IMR-90 (cell line): ENCODE data around the gene CACYBP. TPM values are rescaled to one million over a fixed set of nuclear protein-coding genes. Genes with fewer than 3 reads are reported as not detected.

ENCODE experiments used
- ATAC-seq: fragments of 200-7000 bp; cut with Tn5 transposase; 2 replicates; pipeline ENCODE4 v1.9.1; 2020; ENCODE audit warnings: low read depth, mild to moderate bottlenecking, moderate library complexity
- BruUV-seq: library from RNA; stranded (reverse); fragments of 400-500 nt; replicated peaks from 2 replicates; lab custom pipeline; 2021; lab: Mats Ljungman, UMichigan
- CTCF ChIA-PET: fragments of 300-600 bp; formaldehyde crosslinking; extraction: SDS; loops from one replicate; lab custom pipeline; 2021; ENCODE audit warnings: antibody characterized with exemption; lab: Yijun Ruan, JAX
- POLR2A ChIA-PET: fragments of 300-600 bp; sonication (Branson Sonifier 250); formaldehyde crosslinking; loops from one replicate; lab custom pipeline; 2022; ENCODE audit warnings: antibody characterized with exemption; ENCODE audit not compliant: unreplicated experiment; lab: Charles Lee
- DNase-seq: peaks from one replicate; pipeline ENCODE4 v3.0.0; 2013
- H2AFZ ChIP-seq: replicated peaks from 2 replicates; pipeline ENCODE3; 2013; ENCODE audit warnings: low read length, mild to moderate bottlenecking; ENCODE audit not compliant: poor library complexity
- H2AK5ac ChIP-seq: 2 replicates; pipeline ENCODE4 v1.6.1; 2013; ENCODE audit warnings: low read depth, low read length, inconsistent platforms
- H2AK9ac ChIP-seq: replicated peaks from 2 replicates; pipeline ENCODE3; 2013; ENCODE audit warnings: mild to moderate bottlenecking, low read depth, low read length, moderate library complexity; ENCODE audit not compliant: poor library complexity
- H2BK120ac ChIP-seq: 2 replicates; pipeline ENCODE4 v1.6.1; 2013; ENCODE audit warnings: low read depth, low read length, inconsistent platforms
- H2BK15ac ChIP-seq: 3 replicates; pipeline ENCODE4 v1.6.1; 2013; ENCODE audit warnings: low read depth, low read length, inconsistent platforms
- H2BK20ac ChIP-seq: 2 replicates; pipeline ENCODE4 v1.6.1; 2013; ENCODE audit warnings: low read depth, mild to moderate bottlenecking, inconsistent platforms, low read length, moderate library complexity
- H2BK5ac ChIP-seq: 2 replicates; pipeline ENCODE4 v1.6.1; 2013; ENCODE audit warnings: mild to moderate bottlenecking, low read depth, low read length, inconsistent platforms; ENCODE audit not compliant: poor library complexity, severe bottlenecking
- H3K14ac ChIP-seq: replicated peaks from 2 replicates; pipeline ENCODE4 v1.6.1; 2013; ENCODE audit warnings: low read depth, low read length, inconsistent platforms
- H3K18ac ChIP-seq: 2 replicates; pipeline ENCODE4 v1.6.1; 2013; ENCODE audit warnings: low read depth, low read length, control low read depth
- H3K23ac ChIP-seq: 2 replicates; pipeline ENCODE4 v1.6.1; 2013; ENCODE audit warnings: low read depth, low read length, inconsistent platforms
- H3K27ac ChIP-seq: 2 replicates; pipeline ENCODE4 v1.5.1; 2013; ENCODE audit warnings: mild to moderate bottlenecking, control low read depth, low read length; ENCODE audit not compliant: insufficient read depth
- H3K27me3 ChIP-seq: 2 replicates; pipeline ENCODE4 v1.6.1; 2013; ENCODE audit warnings: low read length; ENCODE audit not compliant: control insufficient read depth, insufficient read depth
- H3K36me3 ChIP-seq: 2 replicates; pipeline ENCODE4 v1.6.1; 2013; ENCODE audit warnings: low read length, mixed read lengths; ENCODE audit not compliant: control insufficient read depth, insufficient read depth
- H3K4ac ChIP-seq: 2 replicates; pipeline ENCODE4 v1.6.1; 2013; ENCODE audit warnings: low read depth, low read length, inconsistent platforms
- H3K4me1 ChIP-seq: 2 replicates; pipeline ENCODE4 v1.6.1; 2013; ENCODE audit warnings: low read length, mixed read lengths; ENCODE audit not compliant: control insufficient read depth, insufficient read depth
- H3K4me2 ChIP-seq: 2 replicates; pipeline ENCODE4 v1.6.1; 2013; ENCODE audit warnings: low read depth, mild to moderate bottlenecking, control low read depth, low read length, moderate library complexity
- H3K4me3 ChIP-seq: 2 replicates; pipeline ENCODE4 v1.5.1; 2013; ENCODE audit warnings: low read depth, mild to moderate bottlenecking, control low read depth, low read length, moderate library complexity; ENCODE audit not compliant: insufficient read depth
- H3K56ac ChIP-seq: 2 replicates; pipeline ENCODE4 v1.6.1; 2013; ENCODE audit warnings: low read length, inconsistent platforms; ENCODE audit not compliant: insufficient read depth; ENCODE audit errors: extremely low read depth
- H3K79me1 ChIP-seq, 2 experiments: 2 replicates each; pipeline ENCODE4 v1.6.1; 2013; ENCODE audit warnings: low read length in 2 of 2, inconsistent platforms in 1 of 2, low read depth in 1 of 2
- H3K9ac ChIP-seq: 2 replicates; pipeline ENCODE4 v1.6.1; 2013; ENCODE audit warnings: low read depth, low read length, control low read depth
- H3K9me1 ChIP-seq: 2 replicates; pipeline ENCODE4 v1.6.1; 2013; ENCODE audit warnings: low read length, inconsistent platforms; ENCODE audit not compliant: insufficient read depth
- H3K9me3 ChIP-seq: 2 replicates; pipeline ENCODE4 v1.6.1; 2013; ENCODE audit warnings: low read length; ENCODE audit not compliant: control insufficient read depth, insufficient read depth
- H4K20me1 ChIP-seq: 2 replicates; pipeline ENCODE4 v1.6.1; 2013; ENCODE audit warnings: low read length, inconsistent platforms; ENCODE audit not compliant: insufficient read depth
- H4K5ac ChIP-seq: 2 replicates; pipeline ENCODE4 v1.6.1; 2013; ENCODE audit warnings: mild to moderate bottlenecking, low read depth, low read length, control low read depth
- H4K8ac ChIP-seq, 2 experiments: 2 replicates each; pipeline ENCODE4 v1.6.1; 2013; ENCODE audit warnings: low read depth in 2 of 2, low read length in 2 of 2, control low read depth in 1 of 2, inconsistent platforms in 1 of 2
- H4K91ac ChIP-seq: 2 replicates; pipeline ENCODE4 v1.6.1; 2013; ENCODE audit warnings: low read depth, low read length, inconsistent platforms; ENCODE audit not compliant: insufficient read depth
- BHLHE40 ChIP-seq: fragments of 150-350 bp; IDR thresholded peaks from 2 replicates; pipeline ENCODE4 v1.6.1; 2016; ENCODE audit warnings: mild to moderate bottlenecking, low read depth, low read length
- CEBPB ChIP-seq: IDR thresholded peaks from 2 replicates; pipeline ENCODE4 v1.6.1; 2012; ENCODE audit warnings: low read depth, low read length, improper control_type of control experiment
- CHD1 ChIP-seq: IDR thresholded peaks from 2 replicates; pipeline ENCODE4 v1.6.1; 2012; ENCODE audit warnings: low read depth, low read length, improper control_type of control experiment
- FOS ChIP-seq: fragments of 150-350 bp; IDR thresholded peaks from 2 replicates; pipeline ENCODE4 v1.6.1; 2016; ENCODE audit warnings: low read depth, low read length
- MAFK ChIP-seq: IDR thresholded peaks from 2 replicates; pipeline ENCODE4 v1.6.1; 2012; ENCODE audit warnings: low read depth, low read length, improper control_type of control experiment
- MAZ ChIP-seq: IDR thresholded peaks from 2 replicates; pipeline ENCODE4 v1.6.1; 2012; ENCODE audit warnings: low read depth, mild to moderate bottlenecking, low read length, improper control_type of control experiment, moderate library complexity, borderline replicate concordance
- MXI1 ChIP-seq: IDR thresholded peaks from 2 replicates; pipeline ENCODE4 v1.6.1; 2012; ENCODE audit warnings: low read depth, mild to moderate bottlenecking, low read length, moderate library complexity, borderline replicate concordance
- NFE2L2 ChIP-seq: fragments of 150-350 bp; IDR thresholded peaks from 2 replicates; pipeline ENCODE4 v1.6.1; 2016; ENCODE audit warnings: low read depth, mild to moderate bottlenecking, low read length
- POLR2A ChIP-seq: IDR thresholded peaks from 2 replicates; pipeline ENCODE4 v1.6.1; 2012; ENCODE audit warnings: mild to moderate bottlenecking, low read depth, low read length
- RAD21 ChIP-seq: IDR thresholded peaks from 2 replicates; pipeline ENCODE4 v1.6.1; 2012; ENCODE audit warnings: low read length, improper control_type of control experiment
- RCOR1 ChIP-seq: IDR thresholded peaks from 2 replicates; pipeline ENCODE4 v1.6.1; 2012; ENCODE audit warnings: mild to moderate bottlenecking, low read length, improper control_type of control experiment; ENCODE audit not compliant: insufficient replicate concordance
- RFX5 ChIP-seq: IDR thresholded peaks from 2 replicates; pipeline ENCODE4 v1.8.0; 2012; ENCODE audit warnings: low read depth, mild to moderate bottlenecking, low read length, moderate library complexity
- SMC3 ChIP-seq: fragments of 150-350 bp; IDR thresholded peaks from 2 replicates; pipeline ENCODE4 v1.6.1; 2016; ENCODE audit warnings: low read depth, mild to moderate bottlenecking, antibody characterized with exemption, low read length, moderate library complexity
- WGBS, 2 experiments: methylation state at CpG; one replicate each; pipeline versions ENCODE4 v1.1.5 to v1.1.7; 2013; ENCODE audit warnings: missing lambda C conversion rate in 2 of 2; ENCODE audit not compliant: insufficient read length in 1 of 2; ENCODE audit errors: extremely low coverage in 2 of 2; 5-methylcytosine and 5-hydroxymethylcytosine counted together
- dilution Hi-C: fragments of 300-500 bp; cut with HindIII; formaldehyde crosslinking; loops from one replicate; pipeline ENCODE4 v1.14.3; 2018; ENCODE audit warnings: low sequenced_read_pairs; ENCODE audit not compliant: unreplicated experiment
- in situ Hi-C: fragments of 300-500 bp; cut with MboI; formaldehyde crosslinking; loops from 3 replicates; pipeline ENCODE4 v1.14.3; 2019; ENCODE audit warnings: low sequenced_read_pairs, inconsistent platforms, mixed read lengths
- intact Hi-C: fragments of 100-400 bp; cut with micrococcal nuclease; formaldehyde crosslinking; loops from 2 replicates; pipeline ENCODE4 v1.10.0; 2022
- polyA plus RNA-seq, 3 experiments: library from polyadenylated mRNA; depleted of rRNA; stranded (reverse); fragments of >200 nt; gene quantifications; 2 replicates each; pipeline ENCODE4 v1.2.3, GENCODE V29; 2012; ENCODE audit warnings: low replicate concordance in 1 of 3
- total RNA-seq: library from RNA; depleted of rRNA; stranded (reverse); fragments of >200 nt; gene quantifications from 2 replicates; pipeline ENCODE4 v1.2.3, GENCODE V29; 2012
- TF ChIP-seq, protein P1 (sequence below): fragments of 150-350 bp; IDR thresholded peaks from 2 replicates; pipeline ENCODE4 v1.6.1; 2017; ENCODE audit warnings: mild to moderate bottlenecking, antibody characterized with exemption, low read length, low read depth
- TF ChIP-seq, protein P2 (sequence below): conservative IDR thresholded peaks from 2 replicates; pipeline ENCODE4 v1.5.1; 2012; ENCODE audit warnings: mild to moderate bottlenecking, low read depth, low read length, improper control_type of control experiment
- TF ChIP-seq, protein P3 (sequence below): fragments of 150-350 bp; IDR thresholded peaks from 2 replicates; pipeline ENCODE4 v1.6.1; 2016; ENCODE audit warnings: low read depth, mild to moderate bottlenecking, low read length, moderate library complexity, borderline replicate concordance

CACYBP gene
- total and polyA plus RNA-seq, 2 of the 4 experiments (the other 2 are of a cell fraction), result 61.8 to 62.8 TPM

DNA sequence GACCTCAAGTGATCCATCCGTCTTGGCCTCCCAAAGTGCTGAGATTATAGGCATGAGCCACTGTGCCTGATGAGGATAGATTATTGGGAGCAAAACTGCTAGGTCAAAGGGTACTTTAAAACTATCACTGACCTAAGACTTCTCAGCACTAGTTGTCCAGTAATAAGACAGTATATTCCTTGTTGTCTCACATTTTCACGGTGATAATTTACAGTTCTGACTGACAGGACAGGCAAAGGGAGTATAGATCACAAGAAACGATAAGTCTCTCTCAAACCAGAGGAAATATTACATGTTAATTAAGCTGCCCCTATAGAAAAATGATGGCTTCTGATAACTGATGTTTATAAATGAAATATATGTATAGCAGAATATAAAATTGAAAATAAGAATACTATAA is 19.8 kb downstream of the CACYBP start:
- no peak overlapping the region for H2BK15ac ChIP-seq
- no CpG with 5 or more reads among the region's 3 CpGs for WGBS, 2 experiments
- H4K91ac ChIP-seq, result no peak overlapping the region
- no peak overlapping the region for H2AK5ac ChIP-seq
- no peak overlapping the region for H3K9ac ChIP-seq
- intact Hi-C loops (no loop called here), in situ Hi-C loops (no loop called here), dilution Hi-C loops (no loop called here)
- BruUV-seq, result no TSS peak
- no peak overlapping the region for H3K56ac ChIP-seq
- H3K9me3 ChIP-seq, result no peaks in the 10 kb centered on the region
- peaks cover 20 to 24% of the 10 kb centered on the region in 2 experiments for H3K79me1 ChIP-seq
- no peak overlapping the region for H2BK20ac ChIP-seq
- no peak overlapping the region for H4K8ac ChIP-seq
- no peak overlapping the region for H2BK5ac ChIP-seq
- H2BK120ac ChIP-seq, result no peak overlapping the region
- H3K36me3 ChIP-seq, result peaks cover 11% of the 10 kb centered on the region
- H3K18ac ChIP-seq, result no peak overlapping the region
- H2AK9ac ChIP-seq, result no peak overlapping the region
- 0 out of 2 replicates have a peak, but pooled peaks cover 5% of the 10 kb centered on the region for H3K9me1 ChIP-seq
- H4K5ac ChIP-seq, result no peak overlapping the region
- ChIA-PET POLR2A (no interaction called here), CTCF (no interaction called here)
- H3K4ac ChIP-seq, result no peak overlapping the region
- H3K4me1 ChIP-seq, result peaks cover 11% of the 10 kb centered on the region
- no peak for ATAC-seq
- H3K14ac ChIP-seq, result no peak overlapping the region
- H3K4me3 ChIP-seq, result no peak overlapping the region
- H4K20me1 ChIP-seq, result no peaks in the 10 kb centered on the region
- H3K4me2 ChIP-seq, result no peak overlapping the region
- H3K23ac ChIP-seq, result no peak overlapping the region
- no peak for TF ChIP-seq MAZ
- no peak for TF ChIP-seq FOS
- TF ChIP-seq, protein P1, sequence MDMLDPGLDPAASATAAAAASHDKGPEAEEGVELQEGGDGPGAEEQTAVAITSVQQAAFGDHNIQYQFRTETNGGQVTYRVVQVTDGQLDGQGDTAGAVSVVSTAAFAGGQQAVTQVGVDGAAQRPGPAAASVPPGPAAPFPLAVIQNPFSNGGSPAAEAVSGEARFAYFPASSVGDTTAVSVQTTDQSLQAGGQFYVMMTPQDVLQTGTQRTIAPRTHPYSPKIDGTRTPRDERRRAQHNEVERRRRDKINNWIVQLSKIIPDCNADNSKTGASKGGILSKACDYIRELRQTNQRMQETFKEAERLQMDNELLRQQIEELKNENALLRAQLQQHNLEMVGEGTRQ, result no peak
- no peak for TF ChIP-seq NFE2L2
- no peak for TF ChIP-seq RAD21
- TF ChIP-seq RFX5, result no peak
- no peak for TF ChIP-seq SMC3
- no peak for TF ChIP-seq RCOR1
- no peak for TF ChIP-seq POLR2A
- no peak for TF ChIP-seq MXI1
- TF ChIP-seq CHD1, result no peak
- no peak for TF ChIP-seq CEBPB
- no peak for TF ChIP-seq BHLHE40
- TF ChIP-seq, protein P2, sequence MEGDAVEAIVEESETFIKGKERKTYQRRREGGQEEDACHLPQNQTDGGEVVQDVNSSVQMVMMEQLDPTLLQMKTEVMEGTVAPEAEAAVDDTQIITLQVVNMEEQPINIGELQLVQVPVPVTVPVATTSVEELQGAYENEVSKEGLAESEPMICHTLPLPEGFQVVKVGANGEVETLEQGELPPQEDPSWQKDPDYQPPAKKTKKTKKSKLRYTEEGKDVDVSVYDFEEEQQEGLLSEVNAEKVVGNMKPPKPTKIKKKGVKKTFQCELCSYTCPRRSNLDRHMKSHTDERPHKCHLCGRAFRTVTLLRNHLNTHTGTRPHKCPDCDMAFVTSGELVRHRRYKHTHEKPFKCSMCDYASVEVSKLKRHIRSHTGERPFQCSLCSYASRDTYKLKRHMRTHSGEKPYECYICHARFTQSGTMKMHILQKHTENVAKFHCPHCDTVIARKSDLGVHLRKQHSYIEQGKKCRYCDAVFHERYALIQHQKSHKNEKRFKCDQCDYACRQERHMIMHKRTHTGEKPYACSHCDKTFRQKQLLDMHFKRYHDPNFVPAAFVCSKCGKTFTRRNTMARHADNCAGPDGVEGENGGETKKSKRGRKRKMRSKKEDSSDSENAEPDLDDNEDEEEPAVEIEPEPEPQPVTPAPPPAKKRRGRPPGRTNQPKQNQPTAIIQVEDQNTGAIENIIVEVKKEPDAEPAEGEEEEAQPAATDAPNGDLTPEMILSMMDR, result no peak
- no peak for TF ChIP-seq MAFK
- TF ChIP-seq, protein P3, sequence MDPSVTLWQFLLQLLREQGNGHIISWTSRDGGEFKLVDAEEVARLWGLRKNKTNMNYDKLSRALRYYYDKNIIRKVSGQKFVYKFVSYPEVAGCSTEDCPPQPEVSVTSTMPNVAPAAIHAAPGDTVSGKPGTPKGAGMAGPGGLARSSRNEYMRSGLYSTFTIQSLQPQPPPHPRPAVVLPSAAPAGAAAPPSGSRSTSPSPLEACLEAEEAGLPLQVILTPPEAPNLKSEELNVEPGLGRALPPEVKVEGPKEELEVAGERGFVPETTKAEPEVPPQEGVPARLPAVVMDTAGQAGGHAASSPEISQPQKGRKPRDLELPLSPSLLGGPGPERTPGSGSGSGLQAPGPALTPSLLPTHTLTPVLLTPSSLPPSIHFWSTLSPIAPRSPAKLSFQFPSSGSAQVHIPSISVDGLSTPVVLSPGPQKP, result no peak
- no peak overlapping the region for H2AFZ ChIP-seq
- H3K27me3 ChIP-seq, result no peaks in the 10 kb centered on the region
- no peak overlapping the region for H3K27ac ChIP-seq
- DNase-seq, result no peak
